CD4-positive, alpha-beta T cell treated with Interleukin-10 for 1 hour (primary cell): ENCODE measurements around the gene SURF2.

Experiments
- DNase-seq: peaks from one replicate; pipeline ENCODE4 v3.0.0-alpha.2; 2020

SURF2 gene

GRCh38 chr9:133339641-133340040, 16.7 kb upstream of the SURF2 start:
- DNase-seq, result no peak

GRCh38 chr9:133340256-133340655, 16.1 kb upstream of the SURF2 start:
- no peak for DNase-seq

- DNase-seq, result no peak
Measured at GRCh38 chr9:133340916-133341315, 15.4 kb upstream of the SURF2 start.

GRCh38 chr9:133341369-133342068, 14.8 kb upstream of the SURF2 start:
- no peak for DNase-seq

GRCh38 chr9:133342069-133342406, 14.3 kb upstream of the SURF2 start:
- no peak for DNase-seq

GRCh38 chr9:133342570-133342969, 13.8 kb upstream of the SURF2 start:
- no peak for DNase-seq

GRCh38 chr9:133344071-133344470, 12.3 kb upstream of the SURF2 start:
- no peak for DNase-seq

GRCh38 chr9:133344979-133345378, 11.4 kb upstream of the SURF2 start:
- DNase-seq, result no peak

GRCh38 chr9:133345596-133345995, 10.8 kb upstream of the SURF2 start:
- DNase-seq, result no peak

GRCh38 chr9:133346021-133346785, 10.1 kb upstream of the SURF2 start:
- no peak for DNase-seq

- DNase-seq, result peak; percentile 67
Measured at GRCh38 chr9:133347515-133347984, 8.8 kb upstream of the SURF2 start.

- peak; percentile 95 for DNase-seq
Measured at GRCh38 chr9:133347985-133348717, 8.2 kb upstream of the SURF2 start, which contains the start of the genes MED22 and RPL7A. TSS of gene MED22 (minus strand) at chr9:133348131. CDS start at chr9:133346662, 1,469 bp downstream. TSS of gene RPL7A (plus strand) at chr9:133348218. CDS start at chr9:133348244, 26 bp downstream.

- no peak for DNase-seq
Measured at GRCh38 chr9:133348718-133349573, 7.4 kb upstream of the SURF2 start.

GRCh38 chr9:133349965-133350616, 6.3 kb upstream of the SURF2 start:
- no peak for DNase-seq

- DNase-seq, result no peak
Measured at GRCh38 chr9:133351526-133351907, 4.8 kb upstream of the SURF2 start.

- DNase-seq, result peak; percentile 39
Measured at GRCh38 chr9:133351908-133352634, 4.3 kb upstream of the SURF2 start.

- DNase-seq, result no peak
Measured at GRCh38 chr9:133352635-133353340, 3.6 kb upstream of the SURF2 start.

GRCh38 chr9:133353548-133353947, 2.8 kb upstream of the SURF2 start:
- no peak for DNase-seq

GRCh38 chr9:133354766-133355165, 1.6 kb upstream of the SURF2 start:
- DNase-seq, result no peak

- DNase-seq, result no peak
Measured at GRCh38 chr9:133355881-133356357, 431 bp upstream of the SURF2 start.
